Tibial artery (tissue), 4 donors: ENCODE data around the gene ST3GAL4.

Experiments used
- DNase-seq, 2 donors: peaks; one replicate each; pipeline ENCODE4 v3.0.0-alpha.2; 2019
- H3K27ac ChIP-seq, 2 donors: fragments of 200-600 bp; sonication (generic) in 1 of 2; 1 replicate in 1 of 2; 2 replicates in 1 of 2; pipeline ENCODE4 v1.5.1; 2018 to 2019; ENCODE audit warnings: mild to moderate bottlenecking in 1 of 2
- H3K27me3 ChIP-seq, 2 donors: fragments of 200-600 bp; sonication (generic) in 1 of 2; one replicate each; pipeline versions ENCODE4 v1.5.1 to v1.6.0; 2016 to 2019
- H3K36me3 ChIP-seq, 3 donors: fragments of 200-600 bp; sonication (generic) in 2 of 3; one replicate each; pipeline ENCODE4 v1.5.1; 2016 to 2019; ENCODE audit warnings: mild to moderate bottlenecking in 2 of 3
- H3K4me1 ChIP-seq, 4 donors: fragments of 200-600 bp; sonication (generic) in 2 of 4; 1 replicate in 3 of 4; 2 replicates in 1 of 4; pipeline ENCODE4 v1.5.1; 2016 to 2019
- H3K4me3 ChIP-seq, 2 donors: fragments of 200-600 bp; sonication (generic) in 1 of 2; 1 replicate in 1 of 2; 2 replicates in 1 of 2; pipeline ENCODE4 v1.5.1; 2018 to 2019; ENCODE audit warnings: mild to moderate bottlenecking in 2 of 2
- H3K9me3 ChIP-seq, 3 donors: fragments of 200-600 bp; sonication (generic) in 1 of 3; one replicate each; pipeline ENCODE4 v1.5.1; 2016 to 2019
- CTCF ChIP-seq, 2 experiments: fragments of 200-600 bp in 1 of 2; fragments of 450-650 bp in 1 of 2; IDR thresholded peaks; one replicate each; pipeline ENCODE4 v1.5.1; 2017 to 2019; ENCODE audit warnings: antibody characterized with exemption in 2 of 2, mild to moderate bottlenecking in 1 of 2, moderate library complexity in 1 of 2
- intact Hi-C: fragments of 100-400 bp; cut with DNase I; formaldehyde crosslinking; loops from one replicate; pipeline ENCODE4 v1.15.0; 2023; ENCODE audit warnings: low total_unique reads

Gene ST3GAL4

GRCh38 chr11:126434950-126435335 is 79.5 kb downstream of the ST3GAL4 start:
- no peaks in the 10 kb centered on the region for H3K27me3 ChIP-seq
- H3K4me1 ChIP-seq, result peaks cover 0 to 17% (median 1%) of the 10 kb centered on the region in 4 donors
- H3K36me3 ChIP-seq, result no peaks in the 10 kb centered on the region
- no peak for TF ChIP-seq CTCF (IDR thresholded peaks at IDR 0.05)
- no peaks in the 10 kb centered on the region for H3K9me3 ChIP-seq
- intact Hi-C loops, result no loop called here
- no peak for DNase-seq
- no peak overlapping the region for H3K4me3 ChIP-seq
- no peak overlapping the region for H3K27ac ChIP-seq

GRCh38 chr11:126436209-126436755 is 80.8 kb downstream of the ST3GAL4 start:
- Histone ChIP-seq H3K27ac (no peak overlapping the region), H3K9me3 (no peaks in the 10 kb centered on the region), H3K4me1 (peaks cover 0 to 16% (median 4%) of the 10 kb centered on the region in 4 donors), H3K27me3 (peaks cover 0 to 4% of the 10 kb centered on the region in 2 donors), H3K4me3 (no peak overlapping the region), H3K36me3 (no peaks in the 10 kb centered on the region)
- intact Hi-C loops, result no loop called here
- DNase-seq, result no peak
- no peak for TF ChIP-seq CTCF (IDR thresholded peaks at IDR 0.05)

- no peak for DNase-seq
- Histone ChIP-seq H3K4me3 (no peak overlapping the region), H3K9me3 (no peaks in the 10 kb centered on the region), H3K27me3 (peaks cover 0 to 9% of the 10 kb centered on the region in 2 donors), H3K4me1 (peaks cover 0 to 4% (median under 1%) of the 10 kb centered on the region in 4 donors), H3K36me3 (no peaks in the 10 kb centered on the region), H3K27ac (no peak overlapping the region)
- no peak for TF ChIP-seq CTCF (IDR thresholded peaks at IDR 0.05)
- intact Hi-C loops, result no loop called here
Measured at GRCh38 chr11:126437731-126438130, 82.2 kb downstream of the ST3GAL4 start.

- Histone ChIP-seq H3K27ac (no peak overlapping the region), H3K4me3 (no peak overlapping the region), H3K4me1 (peaks cover 0 to 4% (median 0%) of the 10 kb centered on the region in 4 donors), H3K9me3 (no peaks in the 10 kb centered on the region), H3K27me3 (peaks cover 0 to 14% of the 10 kb centered on the region in 2 donors), H3K36me3 (no peaks in the 10 kb centered on the region)
- no peak for TF ChIP-seq CTCF (IDR thresholded peaks at IDR 0.05)
- intact Hi-C loops, result no loop called here
- DNase-seq, result no peak
Measured at GRCh38 chr11:126438272-126438671, 82.8 kb downstream of the ST3GAL4 start.

- DNase-seq, result no peak
- Histone ChIP-seq H3K27ac (no peak overlapping the region), H3K9me3 (no peaks in the 10 kb centered on the region), H3K4me3 (no peak overlapping the region), H3K4me1 (peaks cover 0 to 4% (median 0%) of the 10 kb centered on the region in 4 donors), H3K27me3 (peaks cover 0 to 14% of the 10 kb centered on the region in 2 donors), H3K36me3 (no peaks in the 10 kb centered on the region)
- TF ChIP-seq CTCF (IDR thresholded peaks at IDR 0.05), result no peak
- intact Hi-C loops, result no loop called here
Measured at GRCh38 chr11:126438691-126439090, 83.2 kb downstream of the ST3GAL4 start.

GRCh38 chr11:126440276-126440675 is 84.8 kb downstream of the ST3GAL4 start:
- Histone ChIP-seq H3K4me1 (peaks cover 0 to 4% (median 0%) of the 10 kb centered on the region in 4 donors), H3K27ac (no peak overlapping the region), H3K36me3 (no peaks in the 10 kb centered on the region), H3K4me3 (no peak overlapping the region), H3K27me3 (peaks cover 0 to 14% of the 10 kb centered on the region in 2 donors), H3K9me3 (no peaks in the 10 kb centered on the region)
- DNase-seq, result no peak
- no peak for TF ChIP-seq CTCF (IDR thresholded peaks at IDR 0.05)
- intact Hi-C loops, result loop anchor here (5.0 kb wide), 2 partner anchors 42 to 907 kb away; no protein-coding TSS in a partner anchor
